HG02642 (cell line): ENCODE data around the gene LUZP4.
"Not testable (repeated sequence)": the region's sequence is repeated elsewhere in the genome, so short reads cannot be mapped to it uniquely, and the experiment has no call there.

Source experiments
- ATAC-seq: cut with Tn5 transposase; IDR thresholded peaks from one replicate; pipeline ENCODE4 v1.9.1; 2021; ENCODE audit warnings: mild to moderate bottlenecking; ENCODE audit not compliant: unreplicated experiment, poor library complexity

Gene LUZP4

GRCh38 chrX:115332832-115333231, 43.3 kb downstream of the LUZP4 start:
- ATAC-seq = no peak

GRCh38 chrX:115333446-115333845, 43.9 kb downstream of the LUZP4 start:
- no peak for ATAC-seq

GRCh38 chrX:115337491-115338144, 48.1 kb downstream of the LUZP4 start:
- no peak for ATAC-seq

- ATAC-seq = no peak
These were observed 50.0 kb downstream of the LUZP4 start for GRCh38 chrX:115339441-115340025.

- ATAC-seq = no peak
These were observed 51.9 kb downstream of the LUZP4 start for GRCh38 chrX:115341421-115341820.

- ATAC-seq = no peak
These were observed 55.5 kb downstream of the LUZP4 start for GRCh38 chrX:115344885-115345614.

GRCh38 chrX:115345615-115346014, 56.1 kb downstream of the LUZP4 start:
- no peak for ATAC-seq

- ATAC-seq = not testable (repeated sequence)
These were observed 57.2 kb downstream of the LUZP4 start for GRCh38 chrX:115346738-115347137.

GRCh38 chrX:115348446-115349225, 59.1 kb downstream of the LUZP4 start:
- no peak for ATAC-seq

GRCh38 chrX:115350711-115351381, 61.3 kb downstream of the LUZP4 start:
- ATAC-seq = no peak

- ATAC-seq = no peak
These were observed 66.9 kb downstream of the LUZP4 start for GRCh38 chrX:115356369-115356768.
